Endodermal cell (in vitro differentiated cells): ENCODE results near the gene SMC1A. TPM values are rescaled to one million over a fixed set of nuclear protein-coding genes. Genes with fewer than 3 reads are reported as not detected.
"Not testable (repeated sequence)": the region's sequence is repeated elsewhere in the genome, so short reads cannot be mapped to it uniquely, and the experiment has no call there.

ENCODE experiments used
- DNase-seq: peaks from one replicate; pipeline ENCODE4 v3.0.0-alpha.2; 2017
- H3K27ac ChIP-seq: 2 replicates; pipeline ENCODE4 v1.5.1; 2013; ENCODE audit warnings: mild to moderate bottlenecking, low read depth, low read length, moderate library complexity
- H3K27me3 ChIP-seq: 2 replicates; pipeline ENCODE4 v1.6.1; 2013; ENCODE audit warnings: mild to moderate bottlenecking, low read length, moderate library complexity; ENCODE audit not compliant: insufficient read depth, control insufficient read depth, poor library complexity, severe bottlenecking
- H3K36me3 ChIP-seq: 2 replicates; pipeline ENCODE4 v1.7.0; 2013; ENCODE audit warnings: mild to moderate bottlenecking, low read length, moderate library complexity; ENCODE audit not compliant: control insufficient read depth, insufficient read depth
- H3K4me1 ChIP-seq: one replicate; pipeline ENCODE4 v1.7.0; 2013; ENCODE audit warnings: low read length; ENCODE audit not compliant: control insufficient read depth, insufficient read depth
- H3K4me3 ChIP-seq: 2 replicates; pipeline ENCODE4 v1.5.1; 2013; ENCODE audit warnings: mild to moderate bottlenecking, low read length, moderate library complexity
- H3K9ac ChIP-seq: 2 replicates; pipeline ENCODE4 v1.6.1; 2013; ENCODE audit warnings: mild to moderate bottlenecking, low read length, moderate library complexity; ENCODE audit not compliant: poor library complexity, severe bottlenecking; ENCODE audit errors: extremely low read depth
- H3K9me3 ChIP-seq: 2 replicates; pipeline ENCODE4 v1.6.1; 2013; ENCODE audit warnings: mild to moderate bottlenecking, low read length, moderate library complexity; ENCODE audit not compliant: control insufficient read depth
- H3K27ac Mint-ChIP-seq: 2 replicates; pipeline ENCODE4 v1.8.0; 2020; ENCODE audit warnings: mixed read lengths
- H3K27me3 Mint-ChIP-seq: 2 replicates; pipeline ENCODE4 v1.8.0; 2021; ENCODE audit warnings: mild to moderate bottlenecking, mixed read lengths; ENCODE audit not compliant: insufficient read depth
- H3K36me3 Mint-ChIP-seq: 2 replicates; pipeline ENCODE4 v1.8.0; 2020; ENCODE audit warnings: low read depth, mixed read lengths
- H3K4me1 Mint-ChIP-seq: 2 replicates; pipeline ENCODE4 v1.8.0; 2020; ENCODE audit warnings: mixed read lengths
- H3K4me3 Mint-ChIP-seq: 2 replicates; pipeline ENCODE4 v1.8.0; 2020; ENCODE audit warnings: mild to moderate bottlenecking, moderate library complexity, mixed read lengths
- H3K9me3 Mint-ChIP-seq: 2 replicates; pipeline ENCODE4 v1.8.0; 2020; ENCODE audit warnings: mild to moderate bottlenecking, mixed read lengths
- WGBS, 2 experiments: methylation state at CpG; one replicate each; pipeline versions ENCODE4 v1.1.5 to v1.1.7; 2013; ENCODE audit warnings: missing lambda C conversion rate in 2 of 2, mixed read lengths in 1 of 2; ENCODE audit not compliant: insufficient coverage in 1 of 2, insufficient read length in 1 of 2; 5-methylcytosine and 5-hydroxymethylcytosine counted together
- total RNA-seq, 2 donors: library from RNA; stranded (reverse); fragmentation: NEBNext Ultra II Directional in 1 of 2; extraction: Animal tissue kit (Norgen Biotek cat#: 25700) in 1 of 2; gene quantifications; 2 replicates in 1 of 2; 3 replicates in 1 of 2; pipeline ENCODE4 v1.2.1, GENCODE V29; 2021
- TF ChIP-seq, protein P1 (sequence below): fragments of 200-600 bp; sonication (generic); conservative IDR thresholded peaks from 2 replicates; pipeline ENCODE4 v1.5.0; 2021; ENCODE audit warnings: antibody characterized with exemption, mild to moderate bottlenecking

Gene SMC1A
- total RNA-seq, 2 donors from 2014 or later = 89.0 to 121 TPM

DNA sequence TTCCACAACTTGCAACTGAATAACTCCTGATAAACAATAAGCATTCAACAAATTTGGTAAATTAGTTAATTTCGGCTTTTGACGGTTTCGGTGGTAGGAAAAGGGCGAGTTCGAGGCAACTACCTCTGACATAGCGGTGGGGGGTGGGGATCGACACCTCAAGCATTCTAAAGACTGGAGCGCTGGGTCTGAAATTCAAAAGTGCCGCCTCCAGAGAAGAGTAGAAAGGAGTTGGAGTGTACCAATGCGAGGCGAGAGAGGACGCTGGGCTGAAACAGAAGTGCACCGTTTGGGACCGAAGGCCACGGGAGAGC is 725 bp downstream of the SMC1A start:
- DNase-seq = no peak
- Mint-ChIP-seq H3K27ac (peak overlapping the region; percentile 97), H3K27me3 (no peaks in the 10 kb centered on the region), H3K4me1 (peaks cover 4% of the 10 kb centered on the region), H3K9me3 (peaks cover 64% of the 10 kb centered on the region), H3K4me3 (peak overlapping the region; percentile 76), H3K36me3 (peaks cover 2% of the 10 kb centered on the region)
- WGBS, 2 experiments = 0% methylated on average over 9 to 15 of the region's 15 CpGs
- Histone ChIP-seq H3K4me3 (peak overlapping the region; percentile 85), H3K27ac (peak overlapping the region; percentile 92), H3K9ac (peak overlapping the region; percentile 93), H3K9me3 (no peaks in the 10 kb centered on the region), H3K36me3 (no peaks in the 10 kb centered on the region), H3K27me3 (no peaks in the 10 kb centered on the region), H3K4me1 (no peaks in the 10 kb centered on the region)
- TF ChIP-seq, protein P1, sequence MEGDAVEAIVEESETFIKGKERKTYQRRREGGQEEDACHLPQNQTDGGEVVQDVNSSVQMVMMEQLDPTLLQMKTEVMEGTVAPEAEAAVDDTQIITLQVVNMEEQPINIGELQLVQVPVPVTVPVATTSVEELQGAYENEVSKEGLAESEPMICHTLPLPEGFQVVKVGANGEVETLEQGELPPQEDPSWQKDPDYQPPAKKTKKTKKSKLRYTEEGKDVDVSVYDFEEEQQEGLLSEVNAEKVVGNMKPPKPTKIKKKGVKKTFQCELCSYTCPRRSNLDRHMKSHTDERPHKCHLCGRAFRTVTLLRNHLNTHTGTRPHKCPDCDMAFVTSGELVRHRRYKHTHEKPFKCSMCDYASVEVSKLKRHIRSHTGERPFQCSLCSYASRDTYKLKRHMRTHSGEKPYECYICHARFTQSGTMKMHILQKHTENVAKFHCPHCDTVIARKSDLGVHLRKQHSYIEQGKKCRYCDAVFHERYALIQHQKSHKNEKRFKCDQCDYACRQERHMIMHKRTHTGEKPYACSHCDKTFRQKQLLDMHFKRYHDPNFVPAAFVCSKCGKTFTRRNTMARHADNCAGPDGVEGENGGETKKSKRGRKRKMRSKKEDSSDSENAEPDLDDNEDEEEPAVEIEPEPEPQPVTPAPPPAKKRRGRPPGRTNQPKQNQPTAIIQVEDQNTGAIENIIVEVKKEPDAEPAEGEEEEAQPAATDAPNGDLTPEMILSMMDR = no peak

DNA sequence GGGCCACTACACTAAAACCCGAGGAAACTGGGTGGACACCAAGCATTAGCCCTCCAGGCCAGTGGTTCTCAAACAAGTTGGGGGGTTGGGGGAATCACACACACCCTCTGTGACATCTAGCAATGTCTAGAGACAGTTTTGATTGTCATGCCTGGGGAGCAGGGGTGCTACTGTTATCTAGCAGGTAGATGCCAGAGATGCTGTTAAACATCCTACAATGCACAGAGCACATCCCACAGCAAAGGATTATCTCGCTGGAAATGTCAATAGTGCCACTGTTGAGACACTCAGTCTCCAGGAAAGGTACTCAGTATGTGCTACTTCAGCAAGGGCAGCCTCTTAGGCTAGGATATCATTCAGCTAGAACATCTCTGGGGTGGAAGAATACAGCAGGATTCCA is 1.3 kb downstream of the SMC1A start:
- Histone ChIP-seq H3K4me3 (peak overlapping the region; percentile 85), H3K36me3 (no peaks in the 10 kb centered on the region), H3K27me3 (no peaks in the 10 kb centered on the region), H3K9me3 (no peaks in the 10 kb centered on the region), H3K4me1 (no peaks in the 10 kb centered on the region), H3K9ac (no peak overlapping the region), H3K27ac (no peak overlapping the region)
- Mint-ChIP-seq H3K36me3 (peaks cover 2% of the 10 kb centered on the region), H3K27me3 (no peaks in the 10 kb centered on the region), H3K4me3 (peak overlapping the region; percentile 76), H3K4me1 (peaks cover 4% of the 10 kb centered on the region), H3K27ac (no peak overlapping the region), H3K9me3 (peaks cover 60% of the 10 kb centered on the region)
- 62% methylated on average over 2 of the region's 2 CpGs; no CpG with 5 or more reads in 1 of the 2 experiments for WGBS, 2 experiments
- TF ChIP-seq, protein P1 = no peak
- no peak for DNase-seq

DNA sequence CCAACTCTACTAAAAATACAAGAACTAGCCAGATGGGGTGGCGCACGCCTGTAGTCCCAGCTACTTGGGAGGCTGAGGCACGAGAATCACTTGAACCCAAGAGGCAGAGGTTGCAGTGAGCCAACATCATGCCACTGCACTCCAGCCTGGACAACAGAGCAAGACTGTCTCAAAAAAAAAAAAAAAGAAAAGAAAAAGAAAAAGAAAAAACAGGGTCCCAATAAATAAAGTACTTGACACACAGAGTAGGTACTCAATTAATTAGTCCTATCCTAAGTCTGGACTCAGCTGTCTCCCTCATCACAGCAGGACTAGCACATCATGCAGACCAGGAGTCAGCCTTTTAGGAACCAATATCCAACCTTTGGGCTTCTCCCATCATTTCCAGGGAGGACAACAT is 2.1 kb downstream of the SMC1A start:
- peaks cover 53% of the 10 kb centered on the region for H3K9me3 Mint-ChIP-seq
- H3K27ac Mint-ChIP-seq, H3K36me3 ChIP-seq, H3K36me3 Mint-ChIP-seq, H3K4me1 ChIP-seq, DNase-seq, H3K27me3 ChIP-seq, H3K9ac ChIP-seq, H3K27me3 Mint-ChIP-seq, H3K4me3 Mint-ChIP-seq, H3K9me3 ChIP-seq, H3K4me1 Mint-ChIP-seq, H3K27ac ChIP-seq: not testable (repeated sequence)
- H3K4me3 ChIP-seq = peak overlapping the region; percentile 85
- WGBS, 2 experiments = 83% methylated on average over 2 of the region's 3 CpGs; no CpG with 5 or more reads in 1 of the 2 experiments

DNA sequence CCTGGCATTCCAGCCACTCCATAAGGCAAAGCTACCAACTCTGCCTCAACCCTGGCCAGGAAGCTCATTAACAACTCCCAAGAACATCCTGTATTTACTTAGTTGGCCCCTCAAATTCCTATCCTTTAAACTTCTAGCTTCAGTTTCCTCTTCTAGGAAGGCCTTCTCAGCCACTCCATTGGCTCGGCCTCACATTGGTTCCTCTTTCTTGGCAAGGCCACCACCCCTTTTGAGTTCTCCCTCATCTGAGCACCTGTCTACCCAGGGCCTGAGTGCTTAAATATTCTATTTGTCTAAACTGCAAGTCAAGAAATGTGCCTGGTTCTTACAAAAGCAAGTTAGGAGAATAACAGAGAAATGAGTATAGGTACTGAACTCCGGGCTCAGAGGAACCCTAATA is 10.0 kb downstream of the SMC1A start:
- 86% methylated on average over 2 of the region's 2 CpGs; no CpG with 5 or more reads in 1 of the 2 experiments for WGBS, 2 experiments
- H3K27me3 ChIP-seq = no peaks in the 10 kb centered on the region
- Mint-ChIP-seq H3K9me3 (peaks cover 51% of the 10 kb centered on the region), H3K27ac (no peak overlapping the region), H3K36me3 (peaks cover 43% of the 10 kb centered on the region), H3K27me3 (no peaks in the 10 kb centered on the region), H3K4me3 (no peak overlapping the region), H3K4me1 (no peaks in the 10 kb centered on the region)
- H3K4me3 ChIP-seq = no peak overlapping the region
- no peaks in the 10 kb centered on the region for H3K4me1 ChIP-seq
- H3K27ac ChIP-seq = no peak overlapping the region
- TF ChIP-seq, protein P1 = no peak
- no peak for DNase-seq
- no peaks in the 10 kb centered on the region for H3K9me3 ChIP-seq
- H3K9ac ChIP-seq = no peak overlapping the region
- H3K36me3 ChIP-seq = peaks cover 42% of the 10 kb centered on the region
